K562 (cell line): ENCODE results near the gene SULT2B1. TPM values are rescaled to one million over a fixed set of nuclear protein-coding genes. Genes with fewer than 3 reads are reported as not detected.

ENCODE experiments used
- CHD1 ChIP-seq: fragments of 200-600 bp; sonication (generic); IDR thresholded peaks from one replicate; pipeline ENCODE4 v1.6.1; 2012; ENCODE audit warnings: mild to moderate bottlenecking, moderate library complexity, low read length, inconsistent platforms
- ETV1 ChIP-seq: fragments of 450-650 bp; conservative IDR thresholded peaks from 2 replicates; pipeline ENCODE4 v1.6.1; 2016; ENCODE audit warnings: missing genetic modification characterization, control low read depth, low read depth, missing compliant biosample characterization
- KLF1 ChIP-seq: fragments of 450-650 bp; IDR thresholded peaks from 2 replicates; pipeline ENCODE4 v1.6.1; 2016; ENCODE audit warnings: missing genetic modification characterization, missing compliant biosample characterization
- MEF2A ChIP-seq: IDR thresholded peaks from 2 replicates; pipeline ENCODE4 v1.6.1; 2011; ENCODE audit warnings: low read depth, mild to moderate bottlenecking, low read length, moderate library complexity; ENCODE audit not compliant: control insufficient read depth
- NFXL1 ChIP-seq: fragments of 450-650 bp; formaldehyde crosslinking; IDR thresholded peaks from 2 replicates; pipeline ENCODE4 v1.4.0; 2021; ENCODE audit warnings: mild to moderate bottlenecking
- TCFL5 ChIP-seq: fragments of 250-450 bp; sonication (Bioruptor Pico); conservative IDR thresholded peaks from 2 replicates; pipeline ENCODE4 v1.6.1; 2021; ENCODE audit warnings: mild to moderate bottlenecking, moderate library complexity, matching md5 sums
- ZKSCAN1 ChIP-seq: fragments of 150-350 bp; IDR thresholded peaks from 2 replicates; pipeline ENCODE4 v1.6.1; 2016; ENCODE audit warnings: low read depth, low read length
- ZNF12 ChIP-seq: sonication (generic); formaldehyde crosslinking; IDR thresholded peaks from 2 replicates; pipeline ENCODE4 v1.4.0; 2020; ENCODE audit warnings: mild to moderate bottlenecking, missing genetic modification reagents
- ZNF146 ChIP-seq: IDR thresholded peaks from one replicate; pipeline ENCODE4 v1.6.1; 2018; ENCODE audit warnings: missing compliant biosample characterization; ENCODE audit not compliant: unreplicated experiment
- ZNF217 ChIP-seq: sonication (generic); formaldehyde crosslinking; IDR thresholded peaks from 2 replicates; pipeline ENCODE4 v1.8.0; 2022; ENCODE audit warnings: mild to moderate bottlenecking, missing genetic modification reagents
- ZNF586 ChIP-seq: fragments of 450-650 bp; formaldehyde crosslinking; conservative IDR thresholded peaks from 2 replicates; pipeline ENCODE4 v1.4.0; 2020; ENCODE audit warnings: mild to moderate bottlenecking, moderate library complexity
- ZSCAN32 ChIP-seq: fragments of 450-650 bp; formaldehyde crosslinking; IDR thresholded peaks from 2 replicates; pipeline ENCODE4 v1.4.0; 2020; ENCODE audit warnings: mild to moderate bottlenecking, moderate library complexity
- polyA plus RNA-seq, 8 experiments: library from polyadenylated mRNA; depleted of rRNA in 4 of 8; stranded (reverse) in 5 of 8; unstranded in 3 of 8; fragments of >200 nt; fragmentation: Nextera tagmentation in 2 of 8; fragmentation: Illumina TruSeq in 1 of 8; extraction: Ambion mirVana in 2 of 8; extraction: Trizol in 1 of 8; gene quantifications; 2 replicates each; pipeline versions ENCODE4 v1.2.1 to v1.2.3, GENCODE V29; 2011 to 2014; ENCODE audit warnings: inconsistent platforms in 1 of 8, missing spikeins in 1 of 8
- total RNA-seq, 7 experiments: library from RNA; depleted of rRNA in 6 of 7; stranded (reverse); fragments of >200 nt in 6 of 7; fragmentation: Illumina TruSeq in 2 of 7; extraction: Trizol in 2 of 7; gene quantifications; 2 replicates each; pipeline versions ENCODE4 v1.2.1 to v1.2.3, GENCODE V29; 2011 to 2021; ENCODE audit warnings: low replicate concordance in 1 of 7
- TF ChIP-seq, protein P1 (sequence below): sonication (generic); formaldehyde crosslinking; IDR thresholded peaks from 2 replicates; pipeline ENCODE4 v1.8.0; 2022; ENCODE audit warnings: mild to moderate bottlenecking, missing genetic modification reagents
- TF ChIP-seq, protein P2 (sequence below): fragments of 150-350 bp; IDR thresholded peaks from 2 replicates; pipeline ENCODE4 v1.6.1; 2014; ENCODE audit warnings: low read depth, mild to moderate bottlenecking, low read length, borderline replicate concordance
- TF ChIP-seq, protein P3 (sequence below): sonication (generic); formaldehyde crosslinking; IDR thresholded peaks from 2 replicates; pipeline ENCODE4 v1.9.0; 2022; ENCODE audit warnings: mild to moderate bottlenecking, missing genetic modification reagents
- TF ChIP-seq, protein P4 (sequence below): fragments of 250-450 bp; sonication (Bioruptor Pico); IDR thresholded peaks from 2 replicates; pipeline ENCODE4 v1.8.0; 2021; ENCODE audit warnings: borderline replicate concordance, mild to moderate bottlenecking, moderate library complexity; ENCODE audit not compliant: poor library complexity, severe bottlenecking
- TF ChIP-seq, protein P5 (sequence below): fragments of 450-650 bp; IDR thresholded peaks from 2 replicates; pipeline ENCODE4 v1.6.1; 2016; ENCODE audit warnings: missing biosample characterization, missing genetic modification characterization
- TF ChIP-seq, protein P6 (sequence below): fragments of 450-650 bp; formaldehyde crosslinking; IDR thresholded peaks from 2 replicates; pipeline ENCODE4 v1.4.0; 2022; ENCODE audit warnings: missing genetic modification characterization

The SULT2B1 gene
- total and polyA plus RNA-seq, 9 of the 15 experiments (the other 6 are each of a cell fraction or from before 2014, with no cell fraction given), result 0.09 to 0.62 (median 0.22) TPM; not detected in 2

DNA sequence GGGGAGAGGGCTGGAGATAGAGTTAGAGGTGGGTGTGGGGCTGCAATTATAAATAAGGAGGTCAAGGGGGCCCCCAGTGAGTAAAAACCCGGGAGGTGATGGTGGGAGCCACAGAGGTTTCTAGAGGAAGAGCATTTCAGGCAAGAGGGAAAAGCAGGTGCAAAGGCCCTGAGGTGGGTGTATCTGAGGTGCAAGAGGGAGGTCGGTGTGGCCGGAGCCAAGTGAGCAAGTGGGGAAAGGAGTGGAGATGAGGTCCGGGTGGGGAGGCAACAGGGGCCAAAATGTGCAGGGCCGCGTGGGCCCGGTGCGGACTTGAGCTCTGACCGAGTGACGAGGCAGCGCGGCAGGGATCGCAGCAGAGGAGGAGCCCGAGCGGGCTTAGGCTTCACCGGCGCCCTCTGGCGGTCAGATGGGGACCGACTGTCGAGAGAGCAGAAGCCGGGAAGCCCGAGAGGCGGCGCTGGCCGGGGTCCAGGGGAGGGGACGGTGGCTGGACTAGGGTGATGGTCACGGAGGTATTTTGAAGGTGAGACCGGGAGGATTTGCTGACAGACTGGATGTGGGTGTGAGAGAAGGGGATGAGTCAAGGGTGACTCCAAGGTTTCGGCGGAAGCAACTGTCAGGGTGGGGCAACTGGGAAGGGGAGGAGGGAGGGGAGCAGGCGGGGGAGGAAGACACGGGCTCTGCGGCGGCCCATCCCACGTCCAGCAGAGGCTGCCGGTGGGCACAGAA, 36.9 kb downstream of the SULT2B1 start (continued):
- TF ChIP-seq, protein P1, sequence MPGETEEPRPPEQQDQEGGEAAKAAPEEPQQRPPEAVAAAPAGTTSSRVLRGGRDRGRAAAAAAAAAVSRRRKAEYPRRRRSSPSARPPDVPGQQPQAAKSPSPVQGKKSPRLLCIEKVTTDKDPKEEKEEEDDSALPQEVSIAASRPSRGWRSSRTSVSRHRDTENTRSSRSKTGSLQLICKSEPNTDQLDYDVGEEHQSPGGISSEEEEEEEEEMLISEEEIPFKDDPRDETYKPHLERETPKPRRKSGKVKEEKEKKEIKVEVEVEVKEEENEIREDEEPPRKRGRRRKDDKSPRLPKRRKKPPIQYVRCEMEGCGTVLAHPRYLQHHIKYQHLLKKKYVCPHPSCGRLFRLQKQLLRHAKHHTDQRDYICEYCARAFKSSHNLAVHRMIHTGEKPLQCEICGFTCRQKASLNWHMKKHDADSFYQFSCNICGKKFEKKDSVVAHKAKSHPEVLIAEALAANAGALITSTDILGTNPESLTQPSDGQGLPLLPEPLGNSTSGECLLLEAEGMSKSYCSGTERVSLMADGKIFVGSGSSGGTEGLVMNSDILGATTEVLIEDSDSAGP (CRISPR knock-in tag), result no peak
- TF ChIP-seq NFXL1 (CRISPR knock-in tag) (no peak), ZKSCAN1 (no peak), ZNF146 (CRISPR knock-in tag) (no peak), ZNF12 (no peak; the same call in 1 of the 2 replicates), ZSCAN32 (CRISPR knock-in tag) (no peak), KLF1 (tag) (no peak), TCFL5 (CRISPR knock-in tag) (no peak), ETV1 (tag) (peak; percentile 71), ZNF586 (no peak), ZNF217 (CRISPR knock-in tag) (no peak), CHD1 (no peak), MEF2A (no peak)
- TF ChIP-seq, protein P2, sequence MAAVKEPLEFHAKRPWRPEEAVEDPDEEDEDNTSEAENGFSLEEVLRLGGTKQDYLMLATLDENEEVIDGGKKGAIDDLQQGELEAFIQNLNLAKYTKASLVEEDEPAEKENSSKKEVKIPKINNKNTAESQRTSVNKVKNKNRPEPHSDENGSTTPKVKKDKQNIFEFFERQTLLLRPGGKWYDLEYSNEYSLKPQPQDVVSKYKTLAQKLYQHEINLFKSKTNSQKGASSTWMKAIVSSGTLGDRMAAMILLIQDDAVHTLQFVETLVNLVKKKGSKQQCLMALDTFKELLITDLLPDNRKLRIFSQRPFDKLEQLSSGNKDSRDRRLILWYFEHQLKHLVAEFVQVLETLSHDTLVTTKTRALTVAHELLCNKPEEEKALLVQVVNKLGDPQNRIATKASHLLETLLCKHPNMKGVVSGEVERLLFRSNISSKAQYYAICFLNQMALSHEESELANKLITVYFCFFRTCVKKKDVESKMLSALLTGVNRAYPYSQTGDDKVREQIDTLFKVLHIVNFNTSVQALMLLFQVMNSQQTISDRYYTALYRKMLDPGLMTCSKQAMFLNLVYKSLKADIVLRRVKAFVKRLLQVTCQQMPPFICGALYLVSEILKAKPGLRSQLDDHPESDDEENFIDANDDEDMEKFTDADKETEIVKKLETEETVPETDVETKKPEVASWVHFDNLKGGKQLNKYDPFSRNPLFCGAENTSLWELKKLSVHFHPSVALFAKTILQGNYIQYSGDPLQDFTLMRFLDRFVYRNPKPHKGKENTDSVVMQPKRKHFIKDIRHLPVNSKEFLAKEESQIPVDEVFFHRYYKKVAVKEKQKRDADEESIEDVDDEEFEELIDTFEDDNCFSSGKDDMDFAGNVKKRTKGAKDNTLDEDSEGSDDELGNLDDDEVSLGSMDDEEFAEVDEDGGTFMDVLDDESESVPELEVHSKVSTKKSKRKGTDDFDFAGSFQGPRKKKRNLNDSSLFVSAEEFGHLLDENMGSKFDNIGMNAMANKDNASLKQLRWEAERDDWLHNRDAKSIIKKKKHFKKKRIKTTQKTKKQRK, result no peak
- TF ChIP-seq, protein P3, sequence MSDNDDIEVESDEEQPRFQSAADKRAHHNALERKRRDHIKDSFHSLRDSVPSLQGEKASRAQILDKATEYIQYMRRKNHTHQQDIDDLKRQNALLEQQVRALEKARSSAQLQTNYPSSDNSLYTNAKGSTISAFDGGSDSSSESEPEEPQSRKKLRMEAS (CRISPR knock-in tag), result peak; percentile 82
- TF ChIP-seq, protein P4, sequence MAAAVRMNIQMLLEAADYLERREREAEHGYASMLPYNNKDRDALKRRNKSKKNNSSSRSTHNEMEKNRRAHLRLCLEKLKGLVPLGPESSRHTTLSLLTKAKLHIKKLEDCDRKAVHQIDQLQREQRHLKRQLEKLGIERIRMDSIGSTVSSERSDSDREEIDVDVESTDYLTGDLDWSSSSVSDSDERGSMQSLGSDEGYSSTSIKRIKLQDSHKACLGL (CRISPR knock-in tag), result no peak
- TF ChIP-seq, protein P5, sequence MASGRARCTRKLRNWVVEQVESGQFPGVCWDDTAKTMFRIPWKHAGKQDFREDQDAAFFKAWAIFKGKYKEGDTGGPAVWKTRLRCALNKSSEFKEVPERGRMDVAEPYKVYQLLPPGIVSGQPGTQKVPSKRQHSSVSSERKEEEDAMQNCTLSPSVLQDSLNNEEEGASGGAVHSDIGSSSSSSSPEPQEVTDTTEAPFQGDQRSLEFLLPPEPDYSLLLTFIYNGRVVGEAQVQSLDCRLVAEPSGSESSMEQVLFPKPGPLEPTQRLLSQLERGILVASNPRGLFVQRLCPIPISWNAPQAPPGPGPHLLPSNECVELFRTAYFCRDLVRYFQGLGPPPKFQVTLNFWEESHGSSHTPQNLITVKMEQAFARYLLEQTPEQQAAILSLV (tag), result peak; percentile 7; the same call in 1 of the 2 replicates
- TF ChIP-seq, protein P6, sequence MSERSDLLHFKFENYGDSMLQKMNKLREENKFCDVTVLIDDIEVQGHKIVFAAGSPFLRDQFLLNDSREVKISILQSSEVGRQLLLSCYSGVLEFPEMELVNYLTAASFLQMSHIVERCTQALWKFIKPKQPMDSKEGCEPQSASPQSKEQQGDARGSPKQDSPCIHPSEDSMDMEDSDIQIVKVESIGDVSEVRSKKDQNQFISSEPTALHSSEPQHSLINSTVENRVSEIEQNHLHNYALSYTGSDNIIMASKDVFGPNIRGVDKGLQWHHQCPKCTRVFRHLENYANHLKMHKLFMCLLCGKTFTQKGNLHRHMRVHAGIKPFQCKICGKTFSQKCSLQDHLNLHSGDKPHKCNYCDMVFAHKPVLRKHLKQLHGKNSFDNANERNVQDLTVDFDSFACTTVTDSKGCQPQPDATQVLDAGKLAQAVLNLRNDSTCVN (CRISPR knock-in tag), result 0 out of 2 replicates have a peak, but pooled peaks have one; percentile 14
